Astrocyte of the spinal cord (primary cell): Measurements from ENCODE around the gene ZNF418.
"Not testable (repeated sequence)": the region's sequence is repeated elsewhere in the genome, so short reads cannot be mapped to it uniquely, and the experiment has no call there.

ENCODE experiments used
- DNase-seq: peaks from one replicate; pipeline ENCODE4 v3.0.0; 2011; ENCODE audit warnings: low read depth, low spot score
- H3K4me3 ChIP-seq: 2 replicates; pipeline ENCODE4 v1.5.1; 2011; ENCODE audit warnings: low read depth, mild to moderate bottlenecking, low read length, moderate library complexity
- in situ Hi-C: cut with HindIII; loops from 2 replicates; pipeline ENCODE4 v1.10.0; 2017; ENCODE audit warnings: low sequenced_read_pairs
- TF ChIP-seq, protein P1 (sequence below): IDR thresholded peaks from 2 replicates; pipeline ENCODE4 v1.5.1; 2012; ENCODE audit warnings: low read depth, mild to moderate bottlenecking, low read length, inconsistent platforms

Gene ZNF418

GRCh38 chr19:57903618-57904184, 31.5 kb downstream of the ZNF418 start:
- TF ChIP-seq, protein P1, sequence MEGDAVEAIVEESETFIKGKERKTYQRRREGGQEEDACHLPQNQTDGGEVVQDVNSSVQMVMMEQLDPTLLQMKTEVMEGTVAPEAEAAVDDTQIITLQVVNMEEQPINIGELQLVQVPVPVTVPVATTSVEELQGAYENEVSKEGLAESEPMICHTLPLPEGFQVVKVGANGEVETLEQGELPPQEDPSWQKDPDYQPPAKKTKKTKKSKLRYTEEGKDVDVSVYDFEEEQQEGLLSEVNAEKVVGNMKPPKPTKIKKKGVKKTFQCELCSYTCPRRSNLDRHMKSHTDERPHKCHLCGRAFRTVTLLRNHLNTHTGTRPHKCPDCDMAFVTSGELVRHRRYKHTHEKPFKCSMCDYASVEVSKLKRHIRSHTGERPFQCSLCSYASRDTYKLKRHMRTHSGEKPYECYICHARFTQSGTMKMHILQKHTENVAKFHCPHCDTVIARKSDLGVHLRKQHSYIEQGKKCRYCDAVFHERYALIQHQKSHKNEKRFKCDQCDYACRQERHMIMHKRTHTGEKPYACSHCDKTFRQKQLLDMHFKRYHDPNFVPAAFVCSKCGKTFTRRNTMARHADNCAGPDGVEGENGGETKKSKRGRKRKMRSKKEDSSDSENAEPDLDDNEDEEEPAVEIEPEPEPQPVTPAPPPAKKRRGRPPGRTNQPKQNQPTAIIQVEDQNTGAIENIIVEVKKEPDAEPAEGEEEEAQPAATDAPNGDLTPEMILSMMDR: no peak
- DNase-seq: no peak
- in situ Hi-C loops: no loop called here
- H3K4me3 ChIP-seq: no peak overlapping the region

DNA sequence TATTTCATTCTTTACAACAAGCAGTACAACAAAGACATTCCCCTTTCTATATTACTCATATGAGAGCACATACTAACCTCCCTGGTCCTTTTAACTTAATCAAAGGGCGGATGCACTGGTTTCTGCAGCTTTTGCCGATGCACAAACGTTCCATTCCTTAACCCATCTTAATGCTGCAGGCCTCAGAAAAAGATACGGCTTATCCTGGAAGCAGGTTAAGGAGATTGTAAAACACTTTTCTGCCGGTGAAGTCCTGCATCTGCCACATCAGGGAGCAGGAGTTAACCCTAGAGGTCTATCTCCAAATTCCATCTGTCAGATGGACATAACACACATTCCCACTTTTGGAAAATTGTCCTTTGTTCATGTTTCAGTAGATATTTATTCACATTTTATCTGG, 34.9 kb downstream of the ZNF418 start:
- TF ChIP-seq, protein P1: no peak
- no peak overlapping the region for H3K4me3 ChIP-seq
- DNase-seq: no peak
- in situ Hi-C loops: no loop called here

- H3K4me3 ChIP-seq, in situ Hi-C loops: not testable (repeated sequence)
- peak; percentile 49 for DNase-seq
Observed at GRCh38 chr19:57890706-57891105, 44.5 kb downstream of the ZNF418 start.

GRCh38 chr19:57888560-57889231, 46.5 kb downstream of the ZNF418 start, which contains the start of gene ZNF814:
ZNF814 (minus strand) TSS chr19:57889037; CDS start chr19:57888802, 235 bp downstream.
- TF ChIP-seq, protein P1: peak; percentile 18
- H3K4me3 ChIP-seq: peak within 1 kb of the TSS; percentile 89
- in situ Hi-C loops: no loop called here
- peak; percentile 87 for DNase-seq

DNA sequence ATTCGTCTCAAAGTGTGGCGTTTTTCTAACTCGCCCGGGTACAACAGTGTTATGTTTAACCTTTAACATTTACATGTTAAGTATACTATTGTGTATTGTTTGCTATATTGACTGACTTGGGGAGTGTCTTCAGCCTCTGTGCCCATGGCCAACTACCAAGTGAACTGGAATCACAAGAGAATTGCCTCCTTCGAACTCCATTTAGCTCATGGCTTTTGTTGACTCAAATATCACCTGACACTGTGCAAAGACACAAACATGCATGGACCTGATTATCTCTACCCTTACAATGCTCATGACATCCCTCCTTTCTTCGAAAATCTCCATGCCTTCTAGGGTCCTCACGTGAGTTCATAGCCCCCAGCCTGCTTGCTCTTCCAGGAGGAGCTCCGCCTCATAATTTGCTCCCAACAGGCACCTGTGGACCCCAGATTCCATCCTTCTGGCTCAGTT, 47.1 kb downstream of the ZNF418 start:
- H3K4me3 ChIP-seq: peak overlapping the region; percentile 89
- no peak for DNase-seq
- TF ChIP-seq, protein P1: no peak
- in situ Hi-C loops: no loop called here

- H3K4me3 ChIP-seq: peak overlapping the region; percentile 89
- in situ Hi-C loops: no loop called here
- TF ChIP-seq, protein P1: no peak
- no peak for DNase-seq
Observed at GRCh38 chr19:57887195-57887941, 47.8 kb downstream of the ZNF418 start.

DNA sequence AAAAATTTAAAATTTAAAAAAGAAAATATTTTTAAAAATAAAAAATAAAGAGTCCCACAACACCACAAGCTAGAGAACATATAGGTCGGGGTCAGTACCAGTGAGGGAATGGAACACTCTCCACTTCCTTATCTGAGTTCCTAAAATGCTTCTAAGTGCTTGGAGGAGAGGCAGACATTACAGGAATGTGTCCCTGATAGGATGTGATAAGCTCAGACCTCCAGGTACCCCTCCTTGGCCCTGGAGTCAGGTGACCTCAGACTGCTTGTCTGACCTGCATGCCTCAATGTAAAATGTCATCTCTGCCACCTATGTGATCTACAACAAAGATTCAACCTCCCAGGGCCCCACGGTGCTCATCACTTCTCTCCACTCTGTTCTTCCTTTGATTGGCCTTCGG, 49.2 kb downstream of the ZNF418 start:
- no peak for DNase-seq

GRCh38 chr19:57873883-57874799, 61.1 kb downstream of the ZNF418 start:
- DNase-seq: not testable (repeated sequence)

More for the DNA sequence above, 49.2 kb downstream of the ZNF418 start:
- in situ Hi-C loops: no loop called here
- TF ChIP-seq, protein P1: no peak
- H3K4me3 ChIP-seq: no peak overlapping the region

More at GRCh38 chr19:57873883-57874799, 61.1 kb downstream of the ZNF418 start:
- in situ Hi-C loops, H3K4me3 ChIP-seq: not testable (repeated sequence)
